K562 treated with DMSO at 1 percent for 12 hours (cell line): ENCODE measurements around the gene AVPR2. TPM values are rescaled to one million over a fixed set of nuclear protein-coding genes. Genes with fewer than 3 reads are reported as not detected.

Experiments
- total RNA-seq: library from RNA; unstranded; fragments of 300-600 nt; gene quantifications from 2 replicates; pipeline ENCODE4 v1.2.3, GENCODE V29; 2022; ENCODE audit not compliant: insufficient read depth

The AVPR2 gene
- 1.4 TPM in 1 of 2 replicates, not detected in the other for total RNA-seq

DNA sequence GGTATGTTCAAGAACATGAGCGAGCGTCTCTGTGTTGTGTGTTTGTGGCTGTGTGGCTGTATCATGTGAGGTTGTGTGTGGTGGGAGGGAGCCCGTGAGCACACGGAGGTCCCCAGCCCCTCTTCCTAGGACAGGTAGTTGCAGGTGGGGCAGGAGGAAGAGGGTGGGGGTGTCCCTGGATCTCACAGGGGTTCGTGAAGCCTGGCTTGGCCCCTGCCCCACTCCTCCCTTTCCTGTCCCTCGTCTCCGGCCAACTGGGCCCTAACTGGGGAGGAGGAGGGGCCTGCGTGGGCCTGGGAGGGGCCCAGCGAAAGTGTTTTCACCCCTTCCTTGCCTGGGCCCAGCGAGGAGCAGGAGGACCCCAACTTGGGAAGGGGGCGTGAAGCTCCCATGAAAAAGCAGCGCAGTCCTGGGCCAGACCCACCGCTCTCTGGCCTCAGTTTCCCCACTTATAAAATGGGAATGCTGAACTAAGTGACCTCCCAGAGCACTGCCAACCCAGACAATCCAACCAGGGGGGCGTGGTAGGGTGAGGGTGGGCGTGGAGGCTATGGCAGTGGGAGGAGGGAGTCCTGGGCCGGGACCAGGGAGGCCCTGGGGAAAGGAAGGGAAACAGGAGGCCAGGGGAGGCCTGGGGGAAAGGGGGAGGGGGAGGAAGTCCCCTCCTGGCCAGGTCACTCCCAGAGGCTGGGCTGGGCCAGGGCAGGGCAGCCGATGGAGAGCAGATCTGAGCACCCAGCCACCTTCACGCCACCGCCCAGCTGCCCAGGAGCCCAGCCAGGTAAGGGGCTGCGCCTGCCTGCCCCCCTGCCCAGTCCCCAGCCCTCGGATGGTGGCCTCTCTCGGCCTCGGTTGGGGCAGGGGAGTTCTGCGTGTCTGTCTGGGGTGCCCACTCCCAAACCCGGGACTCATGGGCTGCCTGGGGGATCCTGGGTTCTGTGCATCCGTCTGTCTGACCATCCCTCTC lies at the start of gene AVPR2:
Gene AVPR2, plus strand, starts transcription at position 683 of the 967 bp plus-strand sequence. CDS start 473 bp downstream, outside the sequence.

DNA sequence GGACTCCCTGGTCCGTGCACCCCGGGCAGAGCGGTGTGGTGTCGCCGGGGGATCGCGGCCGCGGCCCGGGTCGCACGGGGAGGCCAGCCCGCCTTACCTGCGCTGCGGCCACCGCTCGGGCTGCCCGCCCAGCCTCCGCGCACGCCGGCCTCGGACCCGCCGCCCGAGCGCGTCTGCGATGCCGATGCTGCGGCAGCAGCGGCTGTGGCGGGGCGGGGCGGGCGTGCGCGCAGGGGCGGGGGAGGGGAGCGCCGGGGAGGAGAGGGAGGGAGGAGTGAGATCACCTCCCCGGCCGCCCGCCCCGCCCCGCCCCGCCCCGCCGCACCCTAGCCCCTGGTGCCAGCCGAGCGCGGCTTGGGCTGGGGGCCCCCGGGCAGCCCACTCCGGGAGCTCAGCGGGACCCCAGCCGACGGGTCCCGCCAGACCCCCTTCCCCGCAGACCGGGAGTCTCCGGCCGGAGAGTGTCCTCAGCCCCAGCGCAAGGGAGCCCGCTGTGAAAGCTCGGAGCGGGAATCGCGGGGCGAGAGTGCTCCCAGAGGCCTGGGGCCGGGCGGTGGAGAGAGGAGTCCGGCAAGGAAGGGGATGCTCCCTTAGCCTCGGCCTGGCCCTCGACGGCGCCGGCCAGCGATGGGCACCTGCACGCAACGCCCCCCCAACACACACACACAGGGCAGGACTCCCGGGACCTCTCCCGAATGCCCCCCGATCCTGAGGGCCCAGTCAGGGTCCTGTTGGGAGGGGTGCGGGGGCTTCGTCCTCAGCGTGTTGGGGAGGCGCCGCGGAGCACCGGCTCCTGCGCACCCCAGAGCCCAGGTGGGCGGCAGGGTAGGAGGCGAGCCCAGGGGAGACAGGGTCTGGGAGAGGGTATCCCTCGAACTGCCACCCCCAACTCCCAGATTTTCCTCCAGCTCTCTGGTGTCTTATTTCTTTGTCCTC lies 18.2 kb upstream of the AVPR2 start, which contains the start of gene L1CAM:
Gene L1CAM, minus strand, starts transcription at position 206 of the 936 bp plus-strand sequence. CDS start 10,337 bp downstream, outside the sequence.

DNA sequence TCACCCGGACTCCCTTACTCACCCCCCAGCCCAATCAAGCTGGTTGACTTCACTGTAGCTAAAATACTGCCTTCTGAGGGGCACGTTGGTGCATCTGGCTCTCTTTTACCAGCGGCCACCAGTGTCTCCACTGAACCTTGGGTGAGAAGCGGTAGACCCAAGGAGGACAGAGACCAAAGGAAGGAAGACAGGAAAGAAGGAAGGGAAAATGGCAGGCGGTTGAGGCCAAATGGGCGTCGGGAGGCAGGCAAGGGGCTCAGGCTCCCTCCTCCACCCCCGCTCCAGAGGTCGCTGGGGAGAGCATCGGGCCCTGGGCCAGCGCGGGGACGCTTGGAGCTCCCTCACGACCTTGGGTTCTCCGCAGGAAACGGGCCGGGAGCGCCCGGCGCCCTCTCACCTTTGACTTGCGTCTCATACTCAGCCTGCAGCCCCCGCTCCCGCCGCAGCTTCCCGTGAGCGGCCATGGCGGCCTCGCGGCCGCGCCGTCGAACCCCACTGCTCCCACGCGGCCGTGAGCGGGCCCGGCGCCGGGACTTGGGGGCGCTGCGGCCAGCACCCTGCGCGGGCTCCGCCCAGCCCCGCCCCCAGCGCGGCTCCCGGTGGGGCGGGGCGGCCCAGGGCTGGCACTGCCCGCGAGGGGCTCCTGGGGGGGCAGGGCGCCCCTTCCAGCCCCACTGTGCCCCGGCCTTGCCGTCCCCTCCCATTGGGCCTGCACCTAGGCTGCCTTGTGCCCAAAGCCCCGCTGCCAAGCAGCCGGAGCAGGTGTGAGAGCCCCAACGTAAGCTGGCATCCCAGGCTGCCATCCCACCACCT lies 21.5 kb downstream of the AVPR2 start, which contains the start of gene ARHGAP4:
Gene ARHGAP4, minus strand, starts transcription at position 526 of the 813 bp plus-strand sequence. Its CDS starts 62 bp downstream, at position 464.

DNA sequence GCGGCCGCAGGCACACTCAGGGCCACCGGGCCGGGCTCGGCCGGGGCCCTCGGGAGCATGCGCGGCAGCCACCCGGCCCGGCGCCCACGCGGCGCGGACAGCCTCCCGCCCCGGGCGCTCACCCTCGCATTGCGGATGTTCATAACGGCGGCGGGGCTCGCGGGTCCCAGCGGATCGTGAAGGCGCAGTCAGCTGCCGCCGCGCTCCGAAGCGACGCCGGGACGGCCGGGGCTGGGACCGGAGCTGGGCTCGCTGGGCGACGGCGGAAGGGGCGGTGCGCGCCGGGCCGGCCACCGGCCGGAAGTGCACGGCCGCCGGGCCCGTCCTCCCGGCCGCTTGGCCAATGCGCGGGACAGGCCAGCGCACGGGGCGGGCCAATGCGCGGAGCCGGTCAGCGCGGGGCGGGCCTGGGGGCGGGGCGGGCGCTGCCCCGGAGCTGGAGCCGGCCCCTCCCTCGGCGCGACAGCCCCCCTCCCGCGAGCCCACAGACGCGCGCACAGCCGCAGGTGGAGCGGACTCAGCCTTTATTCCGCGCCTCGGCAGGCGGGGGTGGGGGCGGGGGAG lies 30.4 kb downstream of the AVPR2 start, which contains the start of gene NAA10:
Gene NAA10, minus strand, starts transcription at position 276 of the 564 bp plus-strand sequence. Its CDS starts 133 bp downstream, at position 143.

DNA sequence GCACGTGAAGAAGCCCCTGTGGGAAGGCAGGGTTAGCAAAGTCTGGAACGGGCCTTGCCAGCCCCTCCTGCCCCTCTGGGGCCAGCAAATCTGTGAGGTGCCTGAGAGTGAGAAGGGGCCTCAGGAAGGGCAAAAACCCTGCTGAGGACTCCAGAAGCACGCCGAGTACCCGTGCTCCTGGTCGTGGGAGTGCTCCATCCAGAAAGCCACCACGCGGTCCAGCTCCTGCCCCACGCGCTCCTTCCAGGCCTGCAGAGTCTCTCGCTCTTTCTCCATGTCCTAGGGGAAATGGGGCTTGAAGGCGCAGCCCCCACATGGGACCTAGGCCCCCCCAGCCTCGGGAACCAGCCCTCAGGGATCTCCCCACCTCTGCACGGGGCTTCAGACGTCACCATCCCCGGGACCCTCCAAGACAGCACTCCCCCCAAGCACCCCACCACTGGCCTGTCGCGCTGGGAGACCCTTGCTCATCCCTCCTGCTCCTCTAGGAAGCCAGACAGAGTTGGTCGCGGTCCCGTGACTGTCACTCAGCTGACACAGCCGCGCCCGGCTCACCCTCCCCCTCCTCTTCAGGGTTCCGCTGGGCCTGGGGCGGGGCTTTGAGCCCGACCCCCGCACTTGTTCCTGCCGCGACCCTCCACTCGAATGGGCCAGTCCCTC lies 39.8 kb downstream of the AVPR2 start, which contains the start of gene RENBP:
Gene RENBP, minus strand, starts transcription at position 504 of the 660 bp plus-strand sequence. Its CDS starts 33 bp downstream, at position 471.

Other genes starting within 250 kb of the AVPR2 start
- gene PNCK, start 230.9 kb upstream of the AVPR2 start, total RNA-seq, result 2.1 and 4.4 TPM in 2 replicates
- gene SLC6A8, start 216.7 kb upstream of the AVPR2 start, total RNA-seq, result 21.3 and 43.0 TPM in 2 replicates
- gene BCAP31, start 180.3 kb upstream of the AVPR2 start, total RNA-seq, result 188 and 202 TPM in 2 replicates
- 21.1 and 38.3 TPM in 2 replicates for gene ABCD1, start 179.8 kb upstream of the AVPR2 start, total RNA-seq
- gene PLXNB3, start 140.4 kb upstream of the AVPR2 start, total RNA-seq, result not detected in 2 replicates
- 0.15 TPM in 1 of 2 replicates, not detected in the other for gene SRPK3, start 123.6 kb upstream of the AVPR2 start, total RNA-seq
- 63.6 and 66.3 TPM in 2 replicates for gene IDH3G, start 110.3 kb upstream of the AVPR2 start, total RNA-seq
- gene SSR4, start 110.0 kb upstream of the AVPR2 start, total RNA-seq, result 679 and 1,009 TPM in 2 replicates
- gene PDZD4, start 74.1 kb upstream of the AVPR2 start, total RNA-seq, result not detected in 2 replicates
- 0.41 TPM in 1 of 2 replicates, not detected in the other for gene L1CAM, start 18.5 kb upstream of the AVPR2 start, total RNA-seq
- gene ARHGAP4, start 21.6 kb downstream of the AVPR2 start, total RNA-seq, result 85.9 and 86.3 TPM in 2 replicates
- 121 and 143 TPM in 2 replicates for gene NAA10, start 30.4 kb downstream of the AVPR2 start, total RNA-seq
- 46.5 and 56.6 TPM in 2 replicates for gene RENBP, start 40.0 kb downstream of the AVPR2 start, total RNA-seq
- gene HCFC1, start 67.1 kb downstream of the AVPR2 start, total RNA-seq, result 24.2 and 60.4 TPM in 2 replicates
- gene TMEM187, start 68.1 kb downstream of the AVPR2 start, total RNA-seq, result 17.7 and 25.1 TPM in 2 replicates
- 84.6 and 134 TPM in 2 replicates for gene IRAK1, start 115.2 kb downstream of the AVPR2 start, total RNA-seq
- gene MECP2, start 193.0 kb downstream of the AVPR2 start, total RNA-seq, result 25.0 and 39.4 TPM in 2 replicates
- not detected in 2 replicates for gene OPN1LW, start 239.6 kb downstream of the AVPR2 start, total RNA-seq